ENCODE results near the gene ZNF469.

The ZNF469 gene

GRCh38 chr16:88394426-88394825 lies 11.7 kb downstream of the ZNF469 start:
- no peak for TF ChIP-seq CTCF (conservative IDR thresholded peaks at IDR 0.05; ENCODE audit: low read length)
- DNase-seq (ENCODE audit: low read depth), result no peak
- no peak overlapping the region for H3K4me3 ChIP-seq (ENCODE audit: low read length)

- no peak for TF ChIP-seq CTCF (conservative IDR thresholded peaks at IDR 0.05; ENCODE audit: low read length)
- DNase-seq (ENCODE audit: low read depth), result no peak
- H3K4me3 ChIP-seq (ENCODE audit: low read length), result no peak overlapping the region
These were observed 13.2 kb downstream of the ZNF469 start for GRCh38 chr16:88395669-88396584.

- TF ChIP-seq CTCF (conservative IDR thresholded peaks at IDR 0.05; ENCODE audit: low read length), result no peak
- H3K4me3 ChIP-seq (ENCODE audit: low read length), result no peak overlapping the region
- DNase-seq (ENCODE audit: low read depth), result no peak
These were observed 15.6 kb downstream of the ZNF469 start for GRCh38 chr16:88398170-88398873.

- TF ChIP-seq CTCF (conservative IDR thresholded peaks at IDR 0.05; ENCODE audit: low read length), result no peak
- no peak for DNase-seq (ENCODE audit: low read depth)
- no peak overlapping the region for H3K4me3 ChIP-seq (ENCODE audit: low read length)
These were observed 16.1 kb downstream of the ZNF469 start for GRCh38 chr16:88398874-88399178.

GRCh38 chr16:88400186-88400585 lies 17.4 kb downstream of the ZNF469 start:
- DNase-seq (ENCODE audit: low read depth), result no peak
- TF ChIP-seq CTCF (conservative IDR thresholded peaks at IDR 0.05; ENCODE audit: low read length), result no peak

GRCh38 chr16:88401604-88402246 lies 19.0 kb downstream of the ZNF469 start:
- TF ChIP-seq CTCF (conservative IDR thresholded peaks at IDR 0.05; ENCODE audit: low read length), result no peak

More at GRCh38 chr16:88400186-88400585, 17.4 kb downstream of the ZNF469 start:
- no peak overlapping the region for H3K4me3 ChIP-seq (ENCODE audit: low read length)

More at GRCh38 chr16:88401604-88402246, 19.0 kb downstream of the ZNF469 start:
- no peak overlapping the region for H3K4me3 ChIP-seq (ENCODE audit: low read length)
- DNase-seq (ENCODE audit: low read depth), result no peak

Data from AG10803 (cell line).